Dendritic cell treated with granulocyte-macrophage colony-stimulating factor and Interleukin-4, amounts not matched to agents 40 ng/mL and 50 ng/mL, for 4 days (primary cell): ENCODE measurements around the gene NOTCH3.

Experiments used
- H3K27ac Mint-ChIP-seq: one replicate; pipeline ENCODE4 v1.8.0; 2022; ENCODE audit warnings: mild to moderate bottlenecking, mixed read lengths
- H3K27me3 Mint-ChIP-seq: one replicate; pipeline ENCODE4 v1.8.0; 2022; ENCODE audit warnings: mild to moderate bottlenecking, mixed read lengths
- H3K36me3 Mint-ChIP-seq: one replicate; pipeline ENCODE4 v1.8.0; 2022; ENCODE audit warnings: low read depth, mixed read lengths
- H3K4me1 Mint-ChIP-seq: one replicate; pipeline ENCODE4 v1.8.0; 2022; ENCODE audit warnings: low read depth, mixed read lengths
- H3K4me3 Mint-ChIP-seq: one replicate; pipeline ENCODE4 v1.8.0; 2022; ENCODE audit warnings: mild to moderate bottlenecking, moderate library complexity, mixed read lengths
- H3K9me3 Mint-ChIP-seq: one replicate; pipeline ENCODE4 v1.8.0; 2022; ENCODE audit warnings: mixed read lengths
- intact Hi-C: fragments of 100-400 bp; cut with micrococcal nuclease; formaldehyde crosslinking; loops from one replicate; pipeline ENCODE4 v1.15.0; 2022

NOTCH3 gene

DNA sequence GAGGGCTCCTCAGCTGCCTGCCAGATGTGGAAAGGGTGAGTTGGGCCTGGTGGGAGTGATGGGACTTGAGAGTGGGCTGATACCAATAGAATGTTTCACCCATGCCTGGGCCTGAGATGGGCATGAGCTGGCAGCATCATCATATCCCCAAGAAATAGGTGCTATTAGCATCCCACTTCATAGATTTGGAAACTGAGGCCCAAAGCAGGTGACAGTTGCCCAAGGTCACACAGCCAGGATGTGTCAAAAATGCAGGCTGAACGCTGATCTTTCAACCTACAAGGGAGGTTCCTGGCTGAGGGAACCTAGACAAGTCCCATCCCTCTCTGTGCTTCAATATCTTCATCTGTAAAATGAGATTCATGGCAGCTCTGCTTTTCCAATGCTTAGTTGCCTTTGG, 89.0 kb downstream of the NOTCH3 start:
- Mint-ChIP-seq H3K4me3 (no peak overlapping the region), H3K27ac (no peak overlapping the region), H3K36me3 (peaks cover 36% of the 10 kb centered on the region), H3K9me3 (no peaks in the 10 kb centered on the region), H3K27me3 (peaks cover 25% of the 10 kb centered on the region), H3K4me1 (peaks cover 10% of the 10 kb centered on the region)
- intact Hi-C loops: no loop called here

DNA sequence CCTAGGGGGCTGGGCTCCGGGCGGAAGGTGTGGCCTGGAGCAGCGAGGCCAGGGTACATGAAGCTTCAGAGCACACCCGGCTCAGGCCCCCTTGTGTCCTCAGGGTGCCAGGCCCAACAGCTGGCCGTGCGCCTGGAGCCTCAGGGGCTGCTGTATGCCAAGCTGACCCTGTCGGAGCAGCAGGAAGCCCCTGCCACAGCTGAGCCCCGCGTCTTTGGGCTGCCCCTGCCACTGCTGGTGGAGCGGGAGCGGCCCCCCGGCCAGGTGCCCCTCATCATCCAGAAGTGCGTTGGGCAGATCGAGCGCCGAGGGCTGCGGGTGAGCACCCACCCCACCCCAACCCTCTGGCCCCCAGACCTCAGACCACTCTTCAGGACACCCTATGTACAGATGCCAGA, 90.4 kb downstream of the NOTCH3 start:
- Mint-ChIP-seq H3K4me1 (peaks cover 13% of the 10 kb centered on the region), H3K36me3 (peaks cover 23% of the 10 kb centered on the region), H3K9me3 (no peaks in the 10 kb centered on the region), H3K27ac (no peak overlapping the region), H3K4me3 (no peak overlapping the region), H3K27me3 (peaks cover 38% of the 10 kb centered on the region)
- intact Hi-C loops: no loop called here

- H3K27me3 Mint-ChIP-seq: peaks cover 43% of the 10 kb centered on the region
- intact Hi-C loops: no loop called here
- no peak overlapping the region for H3K27ac Mint-ChIP-seq
- peaks cover 13% of the 10 kb centered on the region for H3K4me1 Mint-ChIP-seq
- H3K9me3 Mint-ChIP-seq: peaks cover under 1% of the 10 kb centered on the region
- H3K36me3 Mint-ChIP-seq: peaks cover 18% of the 10 kb centered on the region
- no peak overlapping the region for H3K4me3 Mint-ChIP-seq
Measured at GRCh38 chr19:15109768-15110417, 90.9 kb downstream of the NOTCH3 start.
